GM18867 (cell line): ENCODE results near the gene PI4KA.
"Not testable (repeated sequence)": the region's sequence is repeated elsewhere in the genome, so short reads cannot be mapped to it uniquely, and the experiment has no call there.

ENCODE experiments used
- ATAC-seq: cut with Tn5 transposase; IDR thresholded peaks from one replicate; pipeline ENCODE4 v1.9.1; 2021; ENCODE audit warnings: mild to moderate bottlenecking, moderate library complexity; ENCODE audit not compliant: unreplicated experiment

PI4KA gene

DNA sequence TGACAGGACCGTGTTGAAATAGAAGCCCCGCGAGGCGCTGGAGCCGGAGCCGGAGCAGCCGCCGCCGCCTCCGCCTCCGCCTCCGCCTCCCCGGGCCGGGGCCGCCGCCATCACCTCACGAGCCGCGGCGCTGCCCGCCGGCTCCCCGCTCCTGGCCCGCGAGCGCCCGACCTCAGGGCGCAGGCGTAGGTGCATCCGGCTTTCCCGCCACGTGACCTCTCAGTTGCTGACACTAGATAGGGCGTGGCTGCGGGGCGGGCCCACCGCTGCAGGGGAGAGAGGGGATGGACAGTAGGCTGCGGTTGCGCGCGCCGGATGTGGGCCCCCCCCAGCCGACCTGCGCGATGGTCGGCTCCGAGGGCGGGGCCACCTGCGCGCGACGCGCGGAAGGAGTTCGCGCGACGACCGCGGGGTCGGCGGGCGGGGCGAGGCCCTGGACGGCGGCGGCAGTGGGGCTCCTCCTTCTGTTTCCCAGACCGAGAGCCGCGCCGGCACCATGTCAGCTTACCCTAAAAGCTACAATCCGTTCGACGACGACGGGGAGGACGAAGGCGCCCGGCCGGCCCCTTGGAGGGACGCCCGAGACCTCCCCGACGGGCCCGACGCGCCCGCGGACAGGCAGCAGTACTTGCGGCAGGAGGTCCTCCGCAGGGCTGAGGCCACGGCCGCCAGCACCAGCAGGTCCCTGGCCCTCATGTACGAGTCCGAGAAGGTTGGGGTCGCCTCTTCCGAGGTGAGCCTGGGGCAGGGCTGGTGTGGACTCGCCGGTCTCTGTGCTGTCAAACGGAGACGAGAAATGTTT, at the start of gene PI4KA, which contains the start of gene SNAP29:
Gene PI4KA (minus strand): TSS at position 197 of the 802 bp plus-strand sequence. CDS start 86 bp downstream, at position 111.
Gene SNAP29 (plus strand): TSS at position 393 of the 802 bp plus-strand sequence. CDS start 104 bp downstream, at position 497.
- ATAC-seq: peak; percentile 87

DNA sequence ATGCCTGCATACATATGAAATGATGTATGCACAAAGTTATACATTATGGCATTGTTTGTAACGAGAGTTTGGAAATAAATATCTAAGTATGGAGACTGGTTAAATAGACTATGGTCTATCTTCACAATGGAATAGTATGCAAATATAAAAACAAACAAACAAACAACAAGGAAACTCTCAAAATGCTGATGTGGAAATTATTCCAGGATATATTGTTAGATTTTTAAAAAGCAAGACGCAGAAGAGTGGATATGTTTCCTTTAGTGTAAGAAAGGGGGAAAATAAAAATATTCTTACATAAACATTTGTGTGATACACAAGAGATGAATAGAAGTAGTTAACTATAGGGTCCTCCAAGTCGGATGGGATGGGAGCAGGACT, 47.8 kb upstream of the PI4KA start:
- ATAC-seq: no peak

DNA sequence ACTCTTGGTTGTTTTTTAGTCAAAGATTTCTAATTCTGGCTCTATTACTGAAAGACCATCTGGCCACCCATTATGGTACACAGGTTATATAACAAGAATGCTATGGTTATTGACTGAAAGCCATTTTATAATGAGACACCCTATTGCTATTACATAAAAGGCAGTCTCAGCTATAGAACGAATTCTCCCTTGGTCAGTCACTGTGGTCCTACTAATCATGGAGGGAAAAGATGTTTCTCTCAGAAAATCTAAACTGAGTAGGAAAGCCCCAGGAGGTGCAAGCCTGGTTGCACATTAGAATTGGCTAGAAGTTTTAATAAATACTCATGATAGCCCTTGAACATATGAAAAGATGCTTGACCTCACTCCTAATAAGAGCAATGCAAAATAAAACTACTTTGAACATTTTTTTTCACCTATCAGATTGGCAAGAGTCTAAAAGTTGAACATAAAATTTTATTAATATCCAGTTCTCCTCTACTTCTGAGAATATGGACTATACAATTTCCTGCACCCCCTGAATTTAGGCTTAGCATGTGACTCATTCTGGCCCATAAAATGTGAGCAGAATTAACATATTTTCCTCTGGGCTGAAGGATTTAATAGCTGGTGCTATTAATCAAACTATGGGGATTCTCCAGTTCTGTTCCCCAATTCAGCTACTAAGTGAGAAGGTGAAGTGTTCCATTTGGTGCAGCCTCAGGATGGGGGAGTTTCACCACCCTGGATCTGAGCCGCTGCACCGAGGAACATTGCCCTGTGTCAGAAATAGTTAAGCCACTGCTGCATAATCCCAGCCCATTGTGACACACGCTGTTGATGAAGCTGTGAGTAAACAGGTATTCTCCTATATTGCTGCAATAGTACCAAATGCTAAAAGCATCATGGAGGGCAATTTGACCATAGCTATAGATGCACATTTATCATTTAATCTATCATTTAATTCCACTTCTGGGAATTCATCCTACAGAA, 47.1 kb upstream of the PI4KA start:
- no peak for ATAC-seq

DNA sequence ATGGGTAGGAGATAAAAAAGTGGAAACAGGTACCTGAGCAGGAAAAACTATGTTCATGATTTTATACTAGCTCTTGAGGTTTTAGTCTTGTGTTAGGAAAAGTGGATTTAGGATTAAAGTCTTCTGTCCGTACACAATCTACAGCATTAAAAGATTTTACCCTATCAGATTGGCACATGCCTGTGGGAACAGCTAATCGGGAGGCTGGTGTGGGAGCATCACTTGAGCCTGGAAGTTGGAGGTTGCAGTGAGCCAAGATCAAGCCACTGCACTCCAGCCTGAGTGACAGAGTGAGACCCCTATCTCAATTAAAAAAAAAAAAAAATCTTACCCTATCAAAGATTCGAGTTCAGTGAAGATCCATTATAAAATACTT, 46.4 kb upstream of the PI4KA start:
- ATAC-seq: no peak

DNA sequence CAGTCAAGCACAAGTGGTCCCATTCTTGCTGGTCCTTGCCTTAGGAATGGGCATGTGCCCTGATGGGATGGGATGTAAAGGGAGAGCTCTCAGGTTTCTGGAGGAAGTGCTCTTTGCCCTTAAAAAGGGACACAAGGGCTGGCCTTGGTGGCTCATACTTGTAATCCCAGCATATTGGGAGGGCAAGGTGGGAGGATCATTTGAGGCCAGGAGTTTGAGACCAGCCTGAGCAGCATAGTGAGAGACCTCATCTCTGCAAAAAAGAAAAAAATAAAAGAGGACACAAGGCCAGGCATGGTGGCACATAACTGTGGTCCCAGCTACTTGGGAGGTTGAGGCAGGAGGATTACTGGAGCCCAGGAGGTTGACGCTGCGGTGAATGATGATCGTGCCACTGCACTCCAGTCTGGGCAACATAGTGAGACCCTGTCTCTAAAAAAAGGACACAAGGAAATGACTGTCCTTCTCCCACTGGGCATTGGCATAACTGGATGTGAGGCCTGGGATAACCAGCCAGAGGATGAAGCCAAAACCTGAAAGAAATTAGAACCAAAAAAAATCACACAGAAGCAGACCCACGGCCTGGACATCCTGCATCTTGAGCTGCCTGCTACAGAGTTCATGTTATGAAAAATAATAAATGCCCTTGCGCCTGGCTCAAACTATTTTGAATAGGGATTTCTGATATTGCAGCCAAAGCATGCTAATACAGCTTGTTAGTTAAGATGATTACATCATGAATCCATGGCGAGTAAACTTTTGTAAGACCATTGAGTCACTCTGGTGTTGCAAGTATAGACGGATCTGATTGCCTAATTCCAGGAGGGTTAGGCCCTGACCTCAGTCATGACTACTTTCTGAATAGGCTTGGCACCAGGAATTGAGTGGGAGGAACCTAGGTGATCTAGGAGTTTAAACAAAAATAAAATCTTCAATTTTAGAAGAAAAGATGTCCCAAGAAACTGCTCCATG, 45.7 kb upstream of the PI4KA start:
- no peak for ATAC-seq

DNA sequence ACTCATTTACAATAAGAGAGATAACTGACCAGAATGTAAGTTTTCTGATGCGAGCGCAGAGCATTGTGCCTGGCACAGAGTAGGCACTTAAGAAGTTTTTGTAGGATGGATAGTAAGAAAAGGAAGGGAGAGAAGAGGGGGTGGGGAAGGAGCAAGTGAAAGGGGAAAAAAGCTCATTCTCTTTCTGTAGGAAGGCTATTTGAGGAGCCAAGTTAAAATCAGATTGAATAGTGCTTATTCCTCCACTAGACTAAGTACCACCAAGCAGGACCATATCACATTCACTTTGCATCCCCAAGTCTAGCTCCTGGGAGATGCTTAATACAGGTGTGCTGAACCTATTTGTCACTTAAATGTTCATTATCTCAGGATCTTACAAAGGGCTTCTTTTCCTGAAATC, 44.5 kb upstream of the PI4KA start:
- ATAC-seq: no peak

DNA sequence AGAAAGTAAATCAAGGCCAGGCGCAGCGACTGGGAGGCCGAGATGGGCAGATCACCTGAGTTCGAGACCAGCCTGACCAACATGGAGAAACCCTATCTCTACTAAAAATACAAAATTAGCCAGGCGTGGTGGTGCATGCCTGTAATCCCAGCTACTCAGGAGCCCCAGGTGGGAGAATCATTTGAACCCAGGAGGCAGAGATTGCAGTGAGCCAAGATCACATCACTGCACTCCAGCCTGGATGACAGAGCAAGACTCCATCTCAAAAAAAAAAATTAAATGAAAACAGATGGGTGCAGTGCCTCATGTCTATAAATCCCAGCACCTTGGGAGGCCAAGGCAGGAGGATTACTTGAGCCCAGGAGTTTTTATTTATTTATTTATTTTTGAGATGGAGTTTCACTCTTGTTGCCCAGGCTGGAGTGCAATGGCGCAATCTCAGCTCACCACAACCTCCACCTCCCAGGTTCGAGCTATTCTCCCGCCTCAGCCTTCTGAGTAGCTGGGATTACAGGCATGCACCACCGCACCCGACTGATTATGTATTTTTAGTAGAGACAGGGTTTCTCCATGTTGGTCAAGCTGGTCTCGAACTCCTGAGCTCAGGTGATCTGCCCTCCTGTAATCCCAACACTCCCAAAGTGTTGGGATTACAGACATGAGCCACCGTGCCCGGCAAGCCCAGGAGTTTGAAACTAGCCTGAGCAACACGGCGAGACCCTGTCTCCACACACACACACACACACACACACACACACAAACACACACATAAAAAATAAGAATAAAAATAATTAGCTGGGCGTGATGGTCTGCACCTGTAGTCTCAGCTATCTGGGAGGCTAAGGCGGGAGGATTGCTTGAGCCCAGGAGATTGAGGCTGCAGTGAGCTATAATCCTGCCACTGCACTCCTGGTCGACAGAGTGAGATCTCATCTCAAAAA, 42.8 kb upstream of the PI4KA start:
- ATAC-seq: not testable (repeated sequence)

DNA sequence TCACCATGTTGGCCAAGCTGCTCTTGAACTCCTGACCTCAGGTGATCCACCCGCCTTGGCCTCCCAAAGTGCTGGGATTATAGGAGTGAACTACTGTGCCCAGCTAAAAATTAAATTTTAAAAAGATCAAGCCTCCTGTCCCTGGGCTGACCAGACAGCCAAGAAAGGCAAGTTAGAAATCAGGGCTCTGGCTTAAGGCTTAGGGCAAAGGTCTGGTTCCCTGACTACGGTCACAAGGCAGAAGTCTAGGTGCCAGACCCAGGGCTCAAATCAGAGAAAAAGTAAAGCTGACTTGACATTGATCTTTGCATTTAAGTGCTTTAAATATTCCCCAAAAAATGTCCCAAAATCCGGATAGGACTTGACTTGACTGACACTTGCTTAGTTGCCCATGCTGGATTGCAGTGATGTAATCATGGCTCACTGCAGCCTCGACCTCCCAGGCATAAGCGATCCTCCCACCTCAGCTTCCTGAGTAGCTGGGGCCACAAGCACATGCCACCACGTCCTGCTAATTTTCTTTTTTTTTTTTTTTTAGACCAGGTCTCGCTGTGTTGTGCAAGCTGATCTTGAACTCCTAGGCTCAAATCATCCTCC, 41.3 kb upstream of the PI4KA start:
- no peak for ATAC-seq

DNA sequence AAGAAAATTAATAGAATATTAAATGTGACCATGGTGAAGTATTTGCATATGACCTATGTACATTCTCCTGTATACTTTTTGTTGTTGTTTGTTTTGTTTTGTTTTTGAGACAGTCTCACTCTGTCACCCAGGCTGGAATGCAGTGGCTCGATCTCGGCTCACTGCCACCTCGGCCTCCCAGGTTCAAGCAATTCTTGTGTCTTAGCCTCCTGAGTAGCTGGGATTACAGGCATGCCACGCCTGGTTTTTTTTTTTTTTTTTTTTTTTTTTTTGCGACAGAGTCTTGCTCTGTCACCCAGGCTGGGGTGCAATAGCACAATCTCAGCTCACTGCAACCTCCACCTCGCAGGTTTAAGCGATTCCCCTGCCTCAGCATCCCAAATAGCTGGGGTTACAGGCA, 39.1 kb upstream of the PI4KA start:
- not testable (repeated sequence) for ATAC-seq

DNA sequence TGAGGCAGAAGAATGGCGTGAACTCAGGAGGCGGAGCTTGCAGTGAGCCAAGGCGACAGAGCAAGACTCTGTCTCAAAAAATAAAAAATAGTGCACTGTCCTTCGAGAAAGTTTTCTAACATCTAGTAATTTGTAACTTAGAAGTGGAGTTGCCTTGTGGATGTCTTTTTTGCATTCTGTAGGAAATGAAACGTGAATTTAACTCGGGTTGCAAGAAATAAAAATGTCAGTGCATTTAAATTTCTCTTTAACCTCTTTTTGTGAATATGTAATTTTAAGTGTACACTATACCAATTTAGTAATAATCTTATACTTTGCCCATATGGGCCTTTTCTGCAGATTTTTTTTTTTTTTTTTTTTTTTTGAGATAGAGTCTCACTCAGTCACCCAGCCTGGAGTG, 32.4 kb upstream of the PI4KA start:
- ATAC-seq: no peak

DNA sequence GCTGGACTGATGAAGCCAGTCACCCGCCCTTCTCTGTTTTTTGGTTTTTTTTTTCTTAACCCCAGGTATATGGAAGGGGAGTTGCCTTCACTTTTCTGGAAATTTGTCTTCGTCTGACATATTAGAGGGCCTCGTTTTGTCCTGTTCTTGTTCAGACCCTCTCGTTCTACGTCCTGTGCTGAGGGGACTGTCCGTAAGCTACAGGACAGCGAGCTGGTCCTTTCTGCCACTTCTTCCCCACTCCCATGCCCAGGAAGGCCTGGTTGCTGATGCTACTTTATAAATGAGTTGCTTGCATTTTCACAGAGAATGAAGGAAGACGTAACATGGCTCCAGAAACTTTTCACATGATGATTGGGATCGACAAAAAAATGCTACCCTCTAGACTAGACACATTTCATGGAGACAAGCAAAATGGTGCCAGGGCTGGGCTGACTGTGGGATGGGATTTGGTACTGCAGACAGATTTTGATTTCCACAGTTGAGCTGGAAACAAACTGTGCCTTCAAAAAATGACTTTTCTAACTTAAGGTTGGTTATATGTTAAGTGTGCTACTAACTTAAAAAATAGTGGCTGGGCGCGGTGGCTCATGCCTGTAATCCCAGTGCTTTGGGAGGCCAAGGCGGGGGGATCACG, 31.4 kb upstream of the PI4KA start:
- ATAC-seq: no peak

DNA sequence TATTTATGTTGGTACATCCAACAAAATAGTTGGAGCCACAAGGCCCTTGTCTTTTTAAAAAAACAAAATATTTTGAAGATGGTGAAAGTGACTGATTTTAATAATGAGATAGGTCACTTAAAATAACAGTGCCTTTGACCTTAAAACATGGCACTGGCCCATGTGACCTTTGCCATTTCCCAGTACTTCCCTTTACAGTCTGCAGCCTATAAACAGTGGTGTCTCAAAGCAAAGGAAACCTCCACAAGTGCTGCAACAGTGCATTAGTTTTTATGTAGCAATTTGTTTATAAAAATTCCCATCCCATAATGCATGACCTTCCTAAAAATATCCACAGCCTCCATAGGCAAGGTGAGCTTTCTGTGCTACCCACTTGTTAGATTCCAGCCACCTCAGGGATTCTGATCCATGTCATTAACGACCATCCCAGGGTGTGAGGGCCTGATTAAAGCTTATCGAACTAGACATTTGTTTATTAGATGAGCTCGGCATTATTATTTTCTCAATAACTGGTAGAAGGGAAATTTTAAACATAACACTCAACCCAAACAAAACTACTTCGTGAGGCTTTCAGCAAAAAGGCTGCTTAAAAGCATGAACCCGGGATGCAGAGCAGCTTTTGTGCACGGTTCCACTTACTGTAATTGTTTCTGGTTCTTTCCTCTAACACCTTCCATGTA, 30.6 kb upstream of the PI4KA start:
- ATAC-seq: no peak

DNA sequence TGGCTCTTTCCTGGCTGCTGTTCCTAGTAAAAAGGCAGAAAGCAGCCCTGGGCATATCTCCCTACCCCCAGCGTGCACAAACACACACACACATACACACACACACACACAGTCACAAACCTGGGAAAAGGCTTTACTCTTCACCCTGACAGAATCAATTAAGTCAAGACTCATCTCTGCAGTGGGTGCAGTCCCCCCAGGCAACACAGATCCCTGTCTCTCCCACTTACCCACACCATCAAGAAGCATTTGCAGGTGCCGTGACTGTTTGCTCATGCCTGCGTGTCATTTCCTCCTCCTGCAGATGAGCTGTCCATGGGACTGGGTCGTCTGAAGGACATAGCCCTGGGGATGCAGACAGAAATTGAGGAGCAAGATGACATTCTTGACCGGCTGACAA, 28.8 kb upstream of the PI4KA start:
- ATAC-seq: no peak

DNA sequence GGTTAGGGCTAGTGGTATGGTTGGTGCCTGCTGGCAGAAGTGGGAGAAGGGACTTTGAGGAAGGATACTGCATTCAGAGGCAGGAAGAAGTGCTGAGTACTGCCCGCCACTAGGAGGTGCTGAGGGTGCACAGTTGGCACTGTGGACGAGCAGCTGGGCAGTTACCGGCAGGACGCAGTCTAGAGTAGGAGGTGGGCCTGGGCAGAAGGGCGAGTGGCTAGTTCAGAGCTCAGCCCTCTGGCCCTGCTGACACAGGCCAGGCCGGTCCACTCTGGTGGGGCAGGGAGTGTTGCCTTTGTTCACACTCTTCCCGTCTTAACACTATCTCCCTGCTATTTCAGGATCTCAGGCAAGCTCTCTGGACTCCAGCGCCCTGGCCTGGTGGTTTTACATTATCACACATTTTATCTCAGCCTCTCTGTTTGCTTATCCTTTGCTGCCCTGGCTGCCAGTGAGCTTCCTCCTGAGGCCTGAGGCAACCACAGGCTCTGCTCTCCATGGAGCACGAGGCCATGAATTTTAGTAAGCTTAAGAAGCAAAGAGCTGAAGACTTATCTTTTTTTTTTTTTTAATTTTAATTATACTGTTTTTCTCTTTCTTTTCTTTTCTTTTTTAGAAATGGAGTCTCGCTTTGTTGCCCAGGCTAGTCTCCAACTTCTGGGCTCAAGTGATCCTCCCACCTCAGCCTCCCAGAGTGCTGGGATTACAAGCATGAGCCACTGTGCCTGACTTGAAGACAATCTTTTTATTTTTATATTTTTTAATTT, 27.1 kb upstream of the PI4KA start:
- ATAC-seq: no peak

DNA sequence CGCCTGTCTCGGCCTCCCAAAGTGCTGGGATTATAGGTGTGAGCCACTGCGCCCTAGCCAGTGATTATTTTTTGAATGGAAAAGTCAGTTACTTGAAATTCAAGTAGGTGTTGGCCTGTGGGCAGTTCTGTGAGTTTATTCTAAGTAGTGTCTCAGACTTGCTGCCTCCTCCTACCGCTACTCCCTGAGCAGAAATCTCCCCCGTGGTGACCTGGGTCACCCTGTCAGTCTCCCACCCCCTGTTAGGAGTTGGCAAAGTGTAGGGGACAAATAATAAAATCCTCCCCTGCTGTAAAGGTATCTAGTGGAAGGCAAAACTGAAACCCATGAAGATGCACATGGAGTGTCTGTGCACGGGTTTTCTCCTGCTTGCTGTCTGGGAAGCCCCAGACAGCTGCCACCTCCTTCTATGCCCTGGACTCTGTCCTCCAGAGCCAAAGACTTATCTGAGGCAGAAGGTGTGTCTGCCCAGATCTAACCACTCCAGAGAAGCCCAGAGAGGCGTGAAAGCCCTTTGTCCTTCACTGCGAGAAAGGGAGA, 26.5 kb upstream of the PI4KA start:
- ATAC-seq: no peak

DNA sequence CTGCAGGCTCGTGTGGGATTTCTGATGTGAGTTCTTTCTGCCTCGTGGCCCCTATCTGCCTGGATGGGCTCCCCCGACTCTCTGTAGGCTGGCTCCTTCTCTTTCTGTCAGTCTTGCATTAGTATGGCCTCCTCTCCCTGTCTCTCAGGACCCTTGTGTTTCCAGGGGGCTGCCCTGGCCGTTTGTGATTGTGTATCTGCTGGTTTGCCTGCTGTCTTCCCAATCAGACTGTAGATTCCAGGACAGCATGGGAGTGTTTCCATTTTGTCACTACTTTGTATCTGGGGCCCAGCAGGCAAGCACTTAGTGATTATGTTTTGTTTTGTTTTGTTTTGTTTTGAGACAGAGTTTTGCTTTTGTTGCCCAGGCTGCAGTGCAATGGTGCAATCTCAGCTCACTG, 25.8 kb upstream of the PI4KA start:
- no peak for ATAC-seq

DNA sequence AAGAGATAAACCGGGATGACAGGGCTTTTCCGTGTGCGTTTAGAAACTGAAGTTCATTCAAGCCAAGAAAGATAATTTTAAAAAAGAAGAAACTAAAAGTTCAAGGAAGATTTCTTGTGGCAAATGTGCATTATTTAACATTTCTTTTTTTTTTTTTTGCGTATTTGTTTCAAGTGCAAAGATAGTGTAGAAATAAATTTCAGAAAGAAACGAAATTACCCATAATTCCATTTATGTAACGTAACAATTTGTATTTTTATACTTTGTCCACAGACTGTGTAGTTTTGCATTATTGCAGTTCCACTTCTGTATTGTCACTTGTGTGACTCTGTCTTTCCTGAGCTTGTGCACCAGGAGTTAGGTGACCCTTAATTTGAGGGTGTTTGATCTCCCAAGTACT, 24.2 kb upstream of the PI4KA start:
- no peak for ATAC-seq
